GM21423 (cell line): ENCODE data around the gene KCTD15.

ENCODE experiments used
- ATAC-seq: cut with Tn5 transposase; IDR thresholded peaks from one replicate; pipeline ENCODE4 v1.9.1; 2021; ENCODE audit warnings: mild to moderate bottlenecking, moderate library complexity; ENCODE audit not compliant: unreplicated experiment

The KCTD15 gene

DNA sequence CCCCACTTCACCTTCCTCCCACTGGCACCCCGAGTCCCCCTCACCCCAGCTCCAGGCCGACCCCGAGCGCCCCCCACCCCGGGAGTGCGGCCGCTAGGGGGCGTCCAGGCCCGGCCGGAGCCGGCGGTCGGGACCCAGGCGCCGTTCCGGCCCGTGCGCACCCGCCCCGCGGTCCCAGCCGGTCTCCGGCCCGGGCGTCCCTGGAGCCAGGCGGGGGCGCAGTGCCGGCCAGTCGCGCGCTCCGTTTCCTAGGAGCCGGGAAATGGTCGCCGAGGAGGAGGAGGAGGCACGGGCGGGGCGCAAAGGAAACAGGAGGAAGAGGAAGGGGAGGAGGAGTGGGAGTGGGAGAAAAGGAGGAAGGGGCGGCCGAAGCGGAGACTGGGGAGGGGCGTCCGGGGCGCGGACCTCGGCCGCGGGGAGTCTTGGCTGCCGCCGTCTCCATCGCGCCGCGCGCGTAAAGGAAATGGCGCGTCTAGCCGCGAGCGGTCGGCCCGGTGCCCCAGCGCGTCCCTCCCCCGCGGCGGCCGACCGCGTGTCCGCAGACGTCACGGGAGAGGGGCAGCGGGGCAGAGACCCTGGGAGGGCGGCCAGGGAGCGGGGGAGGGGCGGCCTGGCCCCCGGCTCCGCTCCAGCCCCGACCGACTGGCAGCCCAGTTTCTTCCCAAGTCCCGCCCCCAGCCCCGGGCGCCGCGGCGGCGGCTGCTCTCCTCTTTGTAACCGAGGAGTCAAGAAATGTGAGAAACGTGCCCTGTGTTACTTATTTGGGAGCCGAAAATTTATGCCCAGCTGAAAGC is 1.1 kb upstream of the KCTD15 start:
- no peak for ATAC-seq

DNA sequence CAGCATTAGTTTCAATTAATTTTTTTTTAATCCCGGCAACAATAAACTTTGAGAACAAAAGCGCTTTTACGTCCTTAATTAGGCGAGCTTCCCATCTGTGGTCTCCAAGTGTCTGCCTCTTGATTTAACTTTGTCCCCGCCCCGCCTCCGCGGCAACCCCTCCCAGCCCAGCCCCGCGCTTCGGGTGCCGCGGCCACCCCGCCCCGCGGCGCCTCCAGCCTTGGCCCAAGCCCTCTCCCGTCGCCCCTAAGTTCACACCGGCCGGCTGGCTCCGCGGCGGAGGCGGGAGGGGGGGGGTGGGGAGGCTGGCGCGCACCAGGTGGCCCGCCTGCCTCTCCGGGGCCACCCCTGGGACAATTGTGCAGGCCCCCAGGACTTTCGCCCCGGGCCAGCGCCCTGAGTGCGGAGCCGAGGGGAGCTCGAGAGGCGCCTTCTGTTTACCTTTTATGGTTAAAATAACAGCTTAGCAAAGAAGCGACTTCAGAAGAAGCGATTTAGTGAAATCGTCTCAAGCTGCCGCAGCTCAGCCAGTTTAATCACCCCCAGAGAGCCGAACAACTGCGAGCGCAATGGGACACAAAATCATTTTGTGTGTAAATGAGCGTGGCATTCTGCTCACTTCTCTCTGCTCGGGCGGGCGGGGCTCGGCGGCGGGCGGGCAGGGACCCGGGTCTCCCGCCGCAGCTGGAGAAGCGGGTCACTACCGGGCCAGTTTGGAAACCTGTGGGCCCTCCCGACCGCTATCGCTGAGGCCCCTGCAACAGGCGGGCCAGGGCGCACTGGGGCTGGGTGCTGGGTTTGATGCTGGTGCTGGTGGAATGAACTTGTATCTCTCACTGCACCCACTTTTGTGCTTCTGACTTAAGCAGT is 1.4 kb downstream of the KCTD15 start:
- no peak for ATAC-seq

DNA sequence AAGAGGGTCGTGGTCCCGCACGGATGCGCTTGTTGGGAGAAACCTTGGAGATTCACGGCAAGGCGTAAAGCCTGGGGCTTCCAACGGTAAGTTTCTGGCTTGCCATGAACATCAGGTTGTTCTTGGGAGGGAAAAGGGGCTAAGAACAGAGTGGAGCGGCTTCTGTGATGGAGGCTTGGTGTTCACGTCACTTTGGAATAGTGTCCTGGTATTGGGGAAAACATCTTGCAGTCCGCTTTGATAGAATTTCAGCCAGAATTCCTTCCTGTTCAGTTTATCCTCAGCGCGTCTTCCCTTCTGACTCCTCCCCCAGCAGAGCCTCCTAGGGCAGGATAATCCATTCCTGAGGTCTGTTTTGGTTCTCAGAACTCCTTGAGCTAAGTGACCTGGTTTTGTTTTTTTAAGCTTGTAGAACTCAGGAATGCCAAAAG is 2.0 kb downstream of the KCTD15 start:
- no peak for ATAC-seq

DNA sequence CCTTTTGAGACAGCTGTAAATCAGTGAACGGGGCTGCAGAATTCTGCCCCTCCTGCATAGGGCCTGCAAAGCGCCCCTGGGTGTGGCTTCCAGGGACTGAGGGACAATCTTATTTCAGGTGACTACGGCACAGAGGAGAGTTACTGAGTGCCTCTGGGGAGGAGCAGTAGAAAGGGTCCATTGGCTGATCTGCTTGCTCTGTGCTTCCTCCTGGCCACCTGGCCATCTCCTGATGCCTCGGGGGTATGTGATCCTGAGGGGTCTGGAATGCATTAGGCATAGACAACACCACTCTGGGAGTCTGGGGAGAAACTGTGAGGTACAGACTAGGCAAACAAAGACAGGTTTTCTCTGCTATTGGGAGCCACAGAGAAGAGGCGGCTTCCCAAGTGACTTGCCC is 2.8 kb downstream of the KCTD15 start:
- no peak for ATAC-seq

DNA sequence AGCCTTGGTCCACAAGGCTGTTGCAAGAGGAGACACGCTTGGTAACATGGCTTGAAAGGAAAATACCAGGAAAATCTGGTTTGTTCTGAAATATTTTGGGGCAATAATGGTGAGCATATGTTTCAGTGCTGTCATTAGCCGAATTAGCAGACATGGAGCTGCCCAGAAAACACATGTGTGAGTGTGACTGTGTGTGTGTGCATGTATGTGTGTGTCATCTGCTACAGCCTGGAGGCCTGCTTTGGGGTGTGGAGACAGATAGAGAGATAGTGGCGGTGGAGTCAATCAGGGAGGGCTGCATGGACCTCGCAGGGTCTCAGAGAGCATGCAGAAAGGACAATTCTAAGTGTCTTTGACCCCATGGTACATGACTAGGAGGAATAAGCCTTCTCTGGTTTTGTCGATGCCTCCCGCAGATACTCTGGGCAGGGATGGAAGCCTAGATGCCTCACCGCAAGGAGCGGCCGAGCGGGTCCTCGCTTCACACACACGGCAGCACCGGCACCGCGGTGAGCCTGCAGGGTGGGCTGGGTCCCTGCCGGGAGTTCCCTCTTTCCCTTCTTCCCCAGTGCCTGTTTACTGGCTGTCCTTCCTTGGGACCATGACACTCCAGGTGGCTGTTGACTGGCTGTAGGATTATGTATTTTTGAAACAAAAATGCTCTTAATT is 3.5 kb downstream of the KCTD15 start:
- no peak for ATAC-seq

DNA sequence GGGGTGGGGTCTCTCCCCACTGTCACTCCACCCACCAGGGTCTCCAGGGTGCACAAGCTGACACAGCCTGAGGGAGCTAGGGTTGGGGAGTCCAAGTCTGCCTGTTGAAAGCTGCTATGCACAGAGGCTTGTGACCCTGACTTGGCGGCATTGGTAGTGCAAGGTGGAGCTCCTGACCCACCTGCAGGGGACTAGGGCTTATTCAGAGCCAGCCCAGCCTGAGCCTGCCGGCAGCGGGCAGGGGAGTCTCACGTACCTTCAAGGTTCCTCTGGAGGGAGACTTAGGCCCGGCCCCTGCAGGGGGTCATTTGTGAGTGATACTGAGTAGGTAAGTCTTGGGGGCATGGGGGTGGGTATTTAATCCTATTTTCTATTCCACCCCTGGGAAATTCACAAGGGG is 4.7 kb downstream of the KCTD15 start:
- no peak for ATAC-seq

DNA sequence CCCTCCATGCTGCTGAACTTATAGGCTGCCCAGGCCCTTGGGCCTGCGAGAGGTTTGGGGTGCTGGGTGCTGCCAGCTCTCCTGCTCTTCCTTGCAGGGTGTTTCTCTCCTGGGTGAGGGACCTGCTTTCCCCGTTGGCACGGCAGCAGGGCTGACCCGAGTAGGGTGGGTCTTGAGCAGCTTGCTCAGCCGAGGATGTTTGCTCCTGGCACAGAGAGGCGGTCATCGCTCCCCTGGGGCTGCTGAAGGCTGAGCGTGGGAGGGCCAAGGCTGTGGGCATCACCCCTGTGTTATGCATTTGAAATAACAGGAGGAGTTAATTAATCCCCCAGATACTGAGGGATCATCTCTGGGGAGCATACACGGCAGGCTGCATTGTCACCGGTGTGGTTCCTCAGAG is 5.3 kb downstream of the KCTD15 start:
- ATAC-seq: no peak

DNA sequence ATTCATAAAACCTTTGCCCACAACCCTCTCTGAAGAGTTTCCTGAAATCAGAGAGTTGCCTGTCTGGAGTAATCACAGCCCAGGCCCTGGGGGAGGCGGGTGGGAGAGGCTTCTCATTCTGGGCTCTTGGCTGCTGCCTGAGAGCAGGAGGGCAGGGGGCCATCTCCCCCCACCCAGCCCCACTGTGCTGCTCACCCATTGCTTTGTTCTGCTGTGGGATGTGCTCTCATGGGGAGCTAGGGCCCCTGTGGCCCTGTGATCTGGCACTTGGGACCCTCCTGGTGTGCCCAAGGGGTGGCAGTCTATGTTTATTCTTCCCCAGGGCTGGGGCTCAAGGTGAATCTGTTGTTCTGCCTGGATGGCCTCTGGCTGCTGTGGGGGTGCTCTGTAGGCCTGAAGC is 6.1 kb downstream of the KCTD15 start:
- ATAC-seq: no peak

DNA sequence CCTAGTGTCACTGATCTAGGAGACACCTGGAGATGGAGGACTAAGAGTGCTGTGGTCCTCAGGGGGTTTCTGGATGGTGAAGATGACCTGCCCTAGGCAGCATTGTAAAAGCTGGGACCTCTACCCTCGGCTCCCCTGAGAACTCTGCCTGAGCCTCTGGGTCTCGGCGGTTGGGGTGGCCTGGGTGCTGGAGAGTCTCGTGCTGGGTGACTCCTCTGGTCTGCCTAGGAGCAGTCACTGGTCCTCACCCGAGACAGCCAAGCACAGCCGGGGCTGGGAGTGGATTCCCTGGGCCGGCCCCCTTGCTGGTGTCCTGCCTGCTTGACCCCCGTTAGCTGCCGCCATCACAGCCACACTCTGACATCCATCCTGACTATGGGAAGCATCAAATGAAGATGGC is 6.7 kb downstream of the KCTD15 start:
- ATAC-seq: no peak

DNA sequence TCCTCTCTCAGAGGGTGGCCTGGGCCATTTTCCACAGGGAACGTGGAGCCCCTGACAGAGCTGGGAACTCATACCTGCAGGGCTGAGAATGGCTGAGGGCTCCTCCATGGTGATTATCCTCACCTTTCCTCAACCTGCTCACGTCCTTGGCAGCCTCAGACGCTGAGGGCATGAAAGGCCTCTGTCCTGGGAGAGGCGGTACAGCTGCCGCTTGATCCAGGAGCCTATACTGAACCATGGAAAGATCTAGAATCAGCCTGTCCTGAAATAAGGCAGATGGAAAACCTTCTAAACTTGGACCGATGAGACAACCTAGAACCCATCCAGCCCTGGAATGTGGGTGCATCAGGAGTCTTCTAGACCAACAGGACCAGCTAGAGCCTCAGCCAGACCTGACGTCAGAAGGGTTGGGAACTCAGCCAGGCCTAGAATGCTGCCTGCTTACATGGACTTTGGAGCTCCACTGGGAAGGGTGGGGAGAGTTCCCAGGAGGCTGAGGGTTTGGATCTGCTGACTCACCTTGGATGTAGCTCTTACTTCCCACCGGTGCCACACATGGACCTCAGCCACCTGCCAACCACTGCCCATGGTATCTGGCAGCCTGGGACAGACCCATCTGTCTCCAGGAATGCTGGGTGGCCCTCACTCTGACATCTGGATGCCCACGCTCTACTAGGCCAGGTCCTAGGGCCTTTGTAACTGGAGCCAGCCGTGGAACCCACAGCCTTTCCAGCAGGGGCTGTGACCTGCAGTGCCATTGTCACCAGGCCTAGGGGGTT is 7.5 kb downstream of the KCTD15 start:
- ATAC-seq: no peak

DNA sequence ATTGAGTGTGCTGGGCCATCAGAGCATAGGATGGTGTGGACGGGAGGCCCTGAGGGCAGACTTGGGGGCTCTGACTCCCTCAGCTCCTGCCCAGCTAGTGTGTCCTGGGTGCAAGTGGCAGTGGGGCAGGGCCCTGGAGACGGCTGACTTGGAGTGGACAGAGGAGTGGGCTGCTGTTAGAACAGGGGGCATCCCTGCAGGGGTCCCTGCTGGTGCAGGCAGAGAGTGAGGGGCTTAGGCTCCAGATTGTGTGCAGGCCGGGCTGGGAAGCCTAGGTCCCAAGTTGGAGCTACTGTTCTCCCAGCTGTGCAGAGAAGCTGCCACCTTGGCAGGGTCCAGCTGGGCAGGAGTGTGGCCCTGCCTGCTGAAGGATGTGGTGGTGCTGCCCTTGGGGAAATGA is 8.6 kb downstream of the KCTD15 start:
- ATAC-seq: no peak

DNA sequence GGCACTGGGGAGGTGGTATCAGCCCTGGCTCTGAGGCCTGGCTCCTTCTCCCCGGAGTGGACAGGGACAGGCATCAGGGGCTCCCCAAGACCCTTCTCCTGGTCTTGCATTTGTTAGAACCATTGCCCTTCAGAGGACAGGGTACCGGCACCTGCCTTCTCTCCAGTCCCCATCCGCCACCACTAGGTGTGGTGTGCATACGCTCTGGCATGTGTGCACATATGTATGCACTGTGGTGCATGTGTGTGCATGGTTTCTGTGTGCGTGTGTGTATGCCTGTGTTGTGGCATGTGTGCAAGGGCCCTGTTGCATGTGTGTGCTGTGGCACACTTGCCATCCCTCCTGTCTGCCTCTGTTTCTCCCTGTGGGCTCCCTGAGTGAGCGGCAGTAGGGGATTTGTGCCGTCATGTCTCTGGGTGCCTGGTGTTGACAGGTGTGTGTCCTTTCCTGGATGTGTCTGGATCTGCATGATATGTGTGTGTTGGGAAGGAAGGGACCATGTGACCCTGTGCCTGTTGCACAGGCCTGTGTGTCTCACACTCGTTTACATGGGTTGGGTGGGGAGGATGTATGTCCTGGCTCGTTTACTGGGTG is 9.3 kb downstream of the KCTD15 start:
- no peak for ATAC-seq

DNA sequence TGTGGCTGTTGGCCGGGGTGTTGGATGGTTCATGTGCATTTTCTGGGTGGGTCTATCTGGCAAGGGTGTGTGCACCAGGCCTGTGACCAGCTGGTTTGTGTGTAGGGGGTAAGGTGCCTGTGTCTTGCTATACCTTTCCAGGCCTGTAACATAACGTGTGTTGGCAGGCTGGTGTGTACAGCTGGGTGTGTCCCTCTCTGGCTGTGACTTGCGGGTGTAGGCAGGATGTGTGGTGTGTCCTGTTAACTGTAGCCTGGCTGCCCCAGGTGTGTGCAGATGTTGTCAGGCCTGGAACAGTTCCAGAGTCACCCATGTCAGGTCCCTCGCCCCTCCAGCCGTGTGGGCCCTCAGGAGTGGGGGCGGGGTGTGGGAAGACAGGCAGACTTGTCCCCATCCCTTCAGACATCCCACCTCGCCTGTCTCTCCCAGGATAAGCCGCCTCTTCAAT is 9.8 kb downstream of the KCTD15 start:
- no peak for ATAC-seq

DNA sequence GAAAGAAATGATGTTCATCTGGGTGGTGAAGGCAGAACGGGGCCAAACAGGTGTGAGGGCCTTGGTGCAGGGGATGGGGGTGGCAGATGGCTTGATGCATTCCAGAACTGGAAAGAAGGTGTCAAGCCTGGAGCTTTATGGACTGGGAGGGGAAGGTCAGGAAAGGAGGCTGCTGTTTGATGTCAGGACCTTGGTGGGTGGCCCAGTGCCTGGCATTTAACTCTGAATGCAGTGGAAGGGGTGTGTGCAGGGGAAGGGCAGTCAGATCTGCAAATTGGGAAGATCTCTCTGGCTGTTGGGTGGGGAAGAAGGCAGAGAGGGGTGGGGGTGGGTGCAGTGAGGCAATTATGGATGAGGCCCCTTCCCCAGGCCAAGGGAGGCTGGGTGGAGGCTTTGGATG is 11.7 kb downstream of the KCTD15 start:
- no peak for ATAC-seq

DNA sequence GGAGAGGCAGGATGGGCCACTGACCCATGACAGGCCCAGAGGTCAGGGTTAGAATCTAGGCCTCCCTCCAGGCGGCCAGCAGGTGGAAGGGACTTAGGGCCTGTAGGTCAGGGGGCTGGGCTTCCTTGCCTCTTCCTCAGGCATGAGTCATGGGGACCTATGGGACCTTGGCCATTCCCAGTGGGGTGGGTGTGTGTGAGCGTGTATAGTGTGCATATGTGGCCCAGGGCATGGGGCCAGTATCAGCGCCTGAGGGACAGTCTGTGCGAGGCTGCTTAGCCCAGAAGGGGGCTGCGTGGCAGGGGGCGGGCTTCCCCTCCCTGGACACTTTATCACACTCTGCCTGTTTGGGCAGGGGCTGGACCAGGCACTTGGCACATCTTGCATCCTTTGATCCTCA is 13.3 kb downstream of the KCTD15 start:
- ATAC-seq: no peak

DNA sequence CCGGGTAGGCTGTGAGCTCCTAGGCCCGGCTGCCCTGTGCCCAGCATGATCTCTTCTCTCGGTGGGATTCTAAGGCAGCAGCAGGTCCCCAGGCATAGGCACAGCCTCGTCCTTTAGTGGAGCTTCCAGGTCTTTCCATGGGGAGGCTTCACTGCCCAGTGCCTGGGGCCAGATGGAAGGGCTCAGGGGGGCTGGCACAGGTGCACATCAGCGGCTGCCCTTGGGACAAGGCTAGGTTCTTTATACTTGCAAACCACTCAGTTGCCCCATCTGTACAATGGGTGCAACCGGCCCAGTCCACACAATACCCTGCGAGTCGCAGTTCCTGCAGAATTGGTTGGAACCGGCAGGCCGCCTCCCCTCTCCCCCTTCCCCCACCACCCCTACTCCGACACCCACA is 14.2 kb downstream of the KCTD15 start:
- no peak for ATAC-seq

DNA sequence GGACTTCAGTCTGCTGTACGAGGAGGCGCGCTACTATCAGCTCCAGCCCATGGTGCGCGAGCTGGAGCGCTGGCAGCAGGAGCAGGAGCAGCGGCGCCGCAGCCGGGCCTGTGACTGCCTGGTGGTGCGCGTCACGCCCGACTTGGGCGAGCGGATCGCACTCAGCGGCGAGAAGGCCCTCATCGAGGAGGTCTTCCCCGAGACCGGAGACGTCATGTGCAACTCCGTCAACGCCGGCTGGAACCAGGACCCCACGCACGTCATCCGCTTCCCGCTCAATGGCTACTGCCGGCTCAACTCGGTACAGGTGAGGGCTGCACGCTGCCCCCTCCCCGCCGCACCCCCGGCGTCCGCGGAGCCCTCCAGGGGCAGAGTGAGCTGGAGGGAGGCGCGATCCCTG is 14.6 kb downstream of the KCTD15 start:
- no peak for ATAC-seq

DNA sequence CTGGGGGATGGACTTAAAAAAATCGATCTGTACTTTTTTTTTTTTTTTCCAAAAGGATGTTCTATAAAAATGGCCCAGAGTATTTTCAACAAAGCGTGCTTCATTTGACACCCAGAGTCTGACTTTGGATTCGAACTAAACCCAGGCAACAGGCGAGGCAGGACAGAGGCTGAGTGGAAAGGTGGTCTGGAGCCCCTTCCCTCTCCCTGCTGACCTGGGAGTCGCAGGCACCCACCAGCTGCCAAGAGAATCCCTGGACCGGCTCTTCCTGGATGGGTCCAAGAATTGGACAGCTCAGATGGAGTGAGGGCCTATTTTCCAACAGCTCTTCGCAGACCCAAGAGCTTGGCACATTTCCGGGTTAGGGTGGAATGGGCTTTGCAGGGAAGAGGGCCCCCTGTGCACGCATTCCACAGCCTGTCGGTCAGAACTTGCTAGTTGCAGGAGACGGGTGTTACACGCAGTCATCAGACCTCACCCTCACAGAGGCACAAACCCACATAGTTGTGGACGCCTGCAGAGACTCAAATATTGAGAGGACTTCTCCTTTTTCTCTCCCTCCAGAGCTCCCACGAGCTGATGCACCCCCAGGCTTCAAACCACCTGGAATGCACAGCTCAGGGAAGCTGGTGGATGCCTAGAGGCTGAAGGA is 15.2 kb downstream of the KCTD15 start:
- ATAC-seq: no peak

DNA sequence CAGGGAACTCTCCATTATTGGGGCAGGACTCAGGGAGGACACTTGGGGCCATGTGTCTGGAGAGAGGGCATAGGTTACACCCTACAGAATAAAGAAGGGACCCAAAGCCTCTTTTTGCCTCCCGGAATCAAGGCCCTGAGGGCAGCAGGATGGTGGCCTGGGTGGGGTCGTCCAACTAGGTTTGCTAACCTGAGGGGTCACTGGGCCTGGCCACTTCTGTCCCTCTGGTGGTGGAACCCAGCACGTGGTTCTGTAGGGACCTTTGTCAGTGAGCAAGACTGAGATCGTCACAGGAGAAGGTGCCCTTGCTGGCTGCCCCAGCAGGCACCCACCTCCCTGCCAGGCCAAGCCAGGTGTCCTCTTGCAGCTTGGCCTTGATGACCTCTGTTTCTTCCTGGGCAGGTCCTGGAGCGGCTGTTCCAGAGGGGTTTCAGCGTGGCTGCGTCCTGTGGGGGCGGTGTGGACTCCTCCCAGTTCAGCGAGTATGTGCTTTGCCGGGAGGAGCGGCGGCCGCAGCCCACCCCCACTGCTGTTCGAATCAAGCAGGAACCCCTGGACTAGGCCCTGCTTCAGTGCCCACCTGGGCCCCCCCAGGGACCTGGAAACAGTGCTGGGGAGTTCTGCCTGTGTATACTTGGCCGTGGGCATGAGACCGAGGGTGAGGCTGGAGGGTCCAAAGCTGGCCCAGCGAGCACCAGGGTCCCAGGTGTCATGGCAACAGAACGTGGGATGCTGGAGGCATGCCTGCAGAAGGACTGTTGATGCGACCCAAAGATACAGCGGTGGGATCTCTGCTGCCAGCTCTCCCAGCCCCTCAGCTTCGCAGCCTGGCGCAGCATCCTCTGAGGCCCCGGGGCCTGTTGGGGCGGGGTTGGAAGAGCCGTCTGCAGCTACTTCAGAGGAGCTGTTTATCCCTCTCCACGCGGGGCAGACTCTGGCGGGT is 16.0 kb downstream of the KCTD15 start:
- ATAC-seq: no peak
